HUES48 (cell line): ENCODE results near the gene GPR35.
"Not testable (repeated sequence)": the region's sequence is repeated elsewhere in the genome, so short reads cannot be mapped to it uniquely, and the experiment has no call there.

Experiments
- H3K27ac ChIP-seq: one replicate; pipeline ENCODE4 v1.7.0; 2013; ENCODE audit warnings: low read depth, low read length, inconsistent platforms
- H3K27me3 ChIP-seq: 2 replicates; pipeline ENCODE4 v1.6.1; 2013; ENCODE audit warnings: mild to moderate bottlenecking, low read length; ENCODE audit not compliant: control insufficient read depth, insufficient read depth
- H3K36me3 ChIP-seq: 2 replicates; pipeline ENCODE4 v1.6.1; 2013; ENCODE audit warnings: low read length; ENCODE audit not compliant: control insufficient read depth, insufficient read depth
- H3K4me1 ChIP-seq: 2 replicates; pipeline ENCODE4 v1.6.1; 2013; ENCODE audit warnings: mild to moderate bottlenecking, low read length; ENCODE audit not compliant: control insufficient read depth, insufficient read depth
- H3K4me3 ChIP-seq: 2 replicates; pipeline ENCODE4 v1.5.1; 2013; ENCODE audit warnings: mild to moderate bottlenecking, low read depth, low read length
- H3K9ac ChIP-seq: 2 replicates; pipeline ENCODE4 v1.6.1; 2013; ENCODE audit warnings: mild to moderate bottlenecking, low read depth, low read length, moderate library complexity
- H3K9me3 ChIP-seq: 2 replicates; pipeline ENCODE4 v1.6.1; 2013; ENCODE audit warnings: low read length; ENCODE audit not compliant: control insufficient read depth, insufficient read depth

Gene GPR35

DNA sequence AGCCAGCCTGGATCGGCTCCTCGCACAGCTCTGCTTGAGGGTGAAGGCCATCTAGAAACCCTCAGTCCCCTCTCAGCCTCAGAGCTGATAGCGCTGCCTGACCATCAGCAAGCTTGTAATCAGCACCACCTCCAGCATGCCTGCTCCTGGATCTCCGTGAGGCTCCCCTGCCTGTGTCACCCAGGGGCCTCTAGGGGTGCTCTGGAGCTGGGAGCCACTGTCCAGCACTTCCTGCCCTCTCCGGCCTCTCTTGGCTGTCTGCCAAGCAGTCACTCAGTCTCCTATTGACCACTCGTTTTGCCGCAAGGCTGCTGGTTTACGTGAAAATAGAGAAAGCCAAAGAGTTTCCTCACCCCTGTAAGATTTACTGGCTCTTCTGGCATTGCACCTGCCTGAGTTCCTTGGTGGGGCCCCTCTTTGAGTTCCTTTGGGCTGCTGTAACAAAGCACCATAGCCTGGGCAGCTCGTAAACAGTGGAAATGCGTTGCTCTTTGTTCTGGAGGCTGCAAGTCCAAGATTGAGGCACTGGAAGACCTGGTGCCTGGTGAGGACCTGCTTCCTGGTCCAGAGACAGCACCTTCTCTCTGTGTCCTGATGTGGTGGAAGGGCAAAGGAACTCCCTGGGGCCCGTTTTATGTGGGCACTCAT, 20.9 kb upstream of the GPR35 start:
- peaks cover 9% of the 10 kb centered on the region; the same call in 1 of the 2 replicates for H3K36me3 ChIP-seq
- no peak overlapping the region for H3K9ac ChIP-seq
- no peaks in the 10 kb centered on the region for H3K27me3 ChIP-seq
- H3K9me3 ChIP-seq, result no peaks in the 10 kb centered on the region
- H3K27ac ChIP-seq, result no peak overlapping the region
- no peaks in the 10 kb centered on the region for H3K4me1 ChIP-seq
- H3K4me3 ChIP-seq, result no peak overlapping the region

DNA sequence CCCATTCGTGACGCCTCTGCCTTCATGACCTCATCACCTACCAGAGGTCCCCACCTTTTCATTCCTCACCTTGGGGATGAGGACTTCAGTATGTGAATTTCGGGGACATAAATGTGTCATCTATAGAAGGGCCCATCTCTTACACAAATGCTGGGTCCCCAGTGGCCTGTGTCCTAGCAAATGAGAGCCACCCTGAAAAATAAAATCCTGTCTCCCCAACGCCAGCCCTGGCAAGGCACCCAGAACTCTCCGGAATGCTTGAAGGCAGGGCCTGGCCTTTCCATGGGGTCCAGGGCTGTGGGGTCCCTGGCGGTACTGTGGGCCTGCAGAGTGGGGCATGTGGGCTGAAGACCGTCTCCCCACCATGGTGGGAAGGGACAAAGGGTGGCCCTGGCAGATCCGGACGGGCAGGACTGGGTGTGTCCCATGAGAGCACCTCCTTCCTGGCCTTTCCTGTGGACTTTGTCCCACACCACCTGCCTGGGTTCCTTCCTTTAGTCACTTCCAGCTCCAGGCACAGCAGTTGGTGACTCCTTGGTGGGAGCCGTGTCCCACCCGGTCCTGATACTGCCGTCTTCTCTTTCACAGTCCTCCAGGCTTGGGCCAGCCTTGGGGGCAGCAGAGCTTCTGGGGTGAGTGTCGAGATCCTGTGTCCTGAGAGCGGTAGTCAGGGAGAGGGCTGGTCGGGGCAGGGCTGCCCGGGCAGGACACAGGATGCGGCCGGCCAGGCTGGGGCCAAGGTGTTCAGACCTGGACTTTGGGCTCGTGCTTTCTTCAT, 20.2 kb upstream of the GPR35 start:
- H3K36me3 ChIP-seq, result 0 out of 2 replicates have a peak, but pooled peaks cover 1% of the 10 kb centered on the region
- H3K4me1 ChIP-seq, result no peaks in the 10 kb centered on the region
- H3K27me3 ChIP-seq, result no peaks in the 10 kb centered on the region
- H3K9me3 ChIP-seq, result no peaks in the 10 kb centered on the region
- H3K9ac ChIP-seq, result no peak overlapping the region
- H3K4me3 ChIP-seq, result no peak overlapping the region
- H3K27ac ChIP-seq, result no peak overlapping the region

DNA sequence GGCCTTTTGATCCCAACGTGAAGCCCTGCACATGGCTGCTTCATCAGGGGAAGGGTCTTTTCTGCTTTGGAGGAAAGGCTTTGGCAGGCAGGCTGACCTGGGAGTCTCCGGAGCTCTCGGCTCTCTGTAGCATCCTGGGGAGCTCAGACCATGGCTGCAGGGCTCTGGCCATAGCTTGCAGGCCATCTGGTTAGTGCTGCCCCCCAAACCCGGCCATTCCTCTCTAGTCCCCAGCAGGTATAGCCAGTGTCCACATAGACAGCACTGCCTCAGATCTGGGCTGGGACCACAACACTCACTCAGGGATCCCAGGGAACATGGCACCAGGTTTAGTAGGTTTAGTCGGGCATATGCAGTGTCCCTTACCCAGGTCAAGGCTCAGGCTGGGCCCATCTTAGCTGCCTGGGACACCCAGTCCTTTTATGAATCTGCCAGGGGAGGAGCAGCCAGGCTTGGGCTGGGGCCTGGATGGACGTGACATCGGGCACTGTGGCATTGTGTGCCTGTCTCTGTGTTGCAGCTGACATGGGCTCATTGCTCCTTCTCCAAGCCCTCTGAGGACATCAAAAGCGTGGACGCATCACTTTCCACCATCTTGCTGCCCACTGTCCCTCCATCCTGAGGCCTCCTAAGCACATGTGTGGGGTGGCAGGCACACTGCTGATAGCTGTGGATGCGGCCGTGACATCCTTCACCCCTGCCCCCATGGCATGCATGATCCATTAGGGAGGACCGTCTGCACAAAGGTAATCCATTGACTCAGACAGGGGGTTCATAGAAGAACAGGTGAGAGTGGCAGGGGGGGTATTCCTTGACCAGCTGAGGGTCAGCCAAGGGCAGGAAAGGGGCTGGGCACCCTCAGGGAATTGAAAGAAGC, 19.2 kb upstream of the GPR35 start:
- no peaks in the 10 kb centered on the region for H3K9me3 ChIP-seq
- H3K4me3 ChIP-seq, result no peak overlapping the region
- no peaks in the 10 kb centered on the region for H3K4me1 ChIP-seq
- H3K27ac ChIP-seq, result no peak overlapping the region
- no peaks in the 10 kb centered on the region for H3K27me3 ChIP-seq
- H3K36me3 ChIP-seq, result no peaks in the 10 kb centered on the region
- H3K9ac ChIP-seq, result no peak overlapping the region

DNA sequence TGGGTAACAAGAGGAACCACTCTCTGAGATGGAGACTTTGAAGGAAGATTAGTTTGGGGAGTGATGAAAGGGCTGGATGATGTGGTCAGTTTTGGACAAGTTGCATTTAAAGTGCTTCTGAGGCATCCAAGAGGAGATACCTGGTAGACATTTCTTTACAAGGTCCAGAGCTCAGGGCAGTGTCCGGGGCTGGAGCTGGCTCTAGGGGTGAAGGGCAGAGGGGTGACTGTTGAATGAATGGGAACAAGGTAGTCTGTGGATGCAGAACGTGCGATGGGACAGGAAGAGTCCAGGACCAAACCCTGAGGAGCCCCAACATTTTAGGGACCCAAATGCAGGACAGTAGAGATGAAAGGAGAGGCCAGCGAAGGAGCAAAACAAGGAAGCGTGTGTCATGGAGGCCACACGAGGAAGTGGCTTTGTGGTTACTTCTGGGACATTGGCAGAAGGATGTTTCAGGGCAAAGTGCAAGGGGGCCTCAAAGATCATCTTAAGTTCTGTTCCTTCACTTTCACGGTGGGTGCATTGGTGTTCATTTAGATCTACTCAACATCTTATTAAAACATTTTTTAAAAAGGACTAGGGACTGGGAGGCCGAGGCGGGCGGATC, 13.6 kb upstream of the GPR35 start:
- Histone ChIP-seq H3K4me1 (no peaks in the 10 kb centered on the region), H3K9ac (no peak overlapping the region), H3K27me3 (no peaks in the 10 kb centered on the region), H3K4me3 (no peak overlapping the region), H3K27ac (no peak overlapping the region), H3K36me3 (no peaks in the 10 kb centered on the region), H3K9me3 (peaks cover 18% of the 10 kb centered on the region)

DNA sequence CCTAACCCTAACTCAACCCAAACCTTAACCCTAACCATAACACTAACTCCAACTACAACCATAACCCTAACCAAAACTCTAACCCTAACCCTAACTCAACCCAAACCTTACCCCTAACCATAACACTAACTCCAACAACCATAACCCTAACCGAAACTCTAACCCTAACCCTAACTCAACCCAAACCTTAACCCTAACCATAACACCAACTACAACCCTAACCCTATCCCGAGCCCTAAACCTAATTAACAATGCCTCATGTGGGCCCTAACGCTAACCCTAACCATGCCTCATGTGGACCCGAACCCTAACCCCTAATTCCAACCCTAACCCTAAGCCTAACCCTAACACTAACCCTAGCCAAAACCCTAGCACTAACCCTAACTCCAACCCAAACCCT, 11.5 kb upstream of the GPR35 start:
- Histone ChIP-seq H3K36me3 (no peaks in the 10 kb centered on the region), H3K27ac (no peak overlapping the region), H3K9ac (no peak overlapping the region), H3K27me3 (no peaks in the 10 kb centered on the region), H3K9me3 (peaks cover 32% of the 10 kb centered on the region), H3K4me3 (no peak overlapping the region), H3K4me1 (no peaks in the 10 kb centered on the region)

DNA sequence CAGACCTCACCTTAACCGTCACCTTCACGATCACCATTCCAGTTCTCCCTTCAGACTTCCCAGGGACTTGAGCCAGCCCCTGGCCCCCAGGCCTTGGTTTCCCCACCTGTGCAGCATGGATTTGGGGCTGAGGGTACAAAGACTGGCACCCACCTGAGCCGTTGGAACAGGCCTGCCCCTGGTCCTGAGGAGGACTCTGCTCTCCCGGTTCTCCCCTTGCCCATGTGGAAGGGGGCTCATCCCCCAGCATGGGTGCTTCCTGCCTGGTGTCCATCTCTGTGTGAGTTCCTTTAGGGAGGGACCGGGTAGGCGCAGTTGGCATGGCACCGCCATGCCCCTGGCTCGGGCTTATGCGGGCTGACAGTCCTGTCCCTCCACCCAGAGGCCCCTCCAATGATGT, 10.9 kb upstream of the GPR35 start:
- Histone ChIP-seq H3K4me3 (no peak overlapping the region), H3K9ac (no peak overlapping the region), H3K4me1 (no peaks in the 10 kb centered on the region), H3K9me3 (peaks cover 37% of the 10 kb centered on the region), H3K27me3 (no peaks in the 10 kb centered on the region), H3K27ac (no peak overlapping the region), H3K36me3 (no peaks in the 10 kb centered on the region)

DNA sequence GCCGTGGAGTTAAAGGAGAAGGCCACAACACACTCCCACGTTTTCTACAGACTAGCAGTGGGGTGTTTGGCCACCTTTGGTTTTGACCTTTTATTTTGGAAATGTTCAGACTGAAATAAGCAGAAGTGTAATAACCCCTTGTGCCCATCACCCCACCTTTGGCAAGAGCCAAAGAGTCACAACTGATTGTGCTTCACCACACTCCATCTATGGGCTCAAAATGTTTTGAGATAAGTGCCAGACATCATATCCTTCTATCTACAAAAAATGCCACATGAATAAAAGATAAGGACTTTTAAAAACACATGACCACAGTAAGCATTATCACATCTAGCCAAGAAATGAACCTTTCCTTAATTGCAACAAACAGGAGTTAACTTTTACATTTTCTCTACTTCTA, 9.9 kb upstream of the GPR35 start:
- peaks cover 39% of the 10 kb centered on the region for H3K9me3 ChIP-seq
- no peak overlapping the region for H3K9ac ChIP-seq
- no peaks in the 10 kb centered on the region for H3K4me1 ChIP-seq

DNA sequence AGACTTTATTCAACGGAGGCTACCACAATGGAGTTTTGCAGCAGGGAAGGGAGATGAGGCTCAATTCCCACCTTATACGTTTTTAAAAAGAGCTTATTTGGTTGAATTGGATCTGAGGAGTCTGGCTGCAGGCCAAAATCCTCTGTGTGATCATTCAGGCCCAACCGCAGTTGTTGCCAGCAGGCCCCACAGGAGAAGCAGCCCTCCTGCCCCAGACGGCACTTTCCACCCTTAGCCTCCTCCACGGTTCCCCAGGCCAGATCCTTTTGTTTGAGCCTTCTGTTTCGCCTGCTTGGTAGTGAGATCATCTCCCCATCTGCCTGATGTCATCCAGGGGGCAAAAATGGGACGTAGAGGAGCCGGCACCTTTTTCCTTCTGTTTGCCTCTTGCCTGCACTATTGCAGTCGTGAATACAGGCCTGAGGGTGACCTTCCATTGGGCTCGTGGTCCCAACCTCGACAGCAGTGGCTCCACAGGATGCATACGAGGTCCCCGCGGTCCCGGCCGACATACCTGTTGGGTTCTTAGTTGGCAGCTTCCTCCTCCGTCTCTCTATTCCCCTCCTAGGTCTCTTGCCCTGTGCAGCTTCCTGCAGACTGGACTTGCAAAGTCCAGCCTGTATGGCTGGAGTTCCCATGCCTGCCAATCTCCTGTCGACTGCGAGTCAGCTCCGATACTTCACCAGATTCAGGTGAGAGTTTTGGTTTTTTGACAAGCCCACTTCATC, 9.3 kb upstream of the GPR35 start:
- H3K4me1 ChIP-seq, result no peaks in the 10 kb centered on the region
- H3K27me3 ChIP-seq, result no peaks in the 10 kb centered on the region
- H3K36me3 ChIP-seq, result no peaks in the 10 kb centered on the region
- no peak overlapping the region for H3K27ac ChIP-seq
- peaks cover 39% of the 10 kb centered on the region for H3K9me3 ChIP-seq
- no peak overlapping the region for H3K9ac ChIP-seq
- H3K4me3 ChIP-seq, result no peak overlapping the region

More for the DNA sequence above, 9.9 kb upstream of the GPR35 start:
- H3K36me3 ChIP-seq, result no peaks in the 10 kb centered on the region
- H3K4me3 ChIP-seq, result no peak overlapping the region
- no peaks in the 10 kb centered on the region for H3K27me3 ChIP-seq
- H3K27ac ChIP-seq, result no peak overlapping the region

DNA sequence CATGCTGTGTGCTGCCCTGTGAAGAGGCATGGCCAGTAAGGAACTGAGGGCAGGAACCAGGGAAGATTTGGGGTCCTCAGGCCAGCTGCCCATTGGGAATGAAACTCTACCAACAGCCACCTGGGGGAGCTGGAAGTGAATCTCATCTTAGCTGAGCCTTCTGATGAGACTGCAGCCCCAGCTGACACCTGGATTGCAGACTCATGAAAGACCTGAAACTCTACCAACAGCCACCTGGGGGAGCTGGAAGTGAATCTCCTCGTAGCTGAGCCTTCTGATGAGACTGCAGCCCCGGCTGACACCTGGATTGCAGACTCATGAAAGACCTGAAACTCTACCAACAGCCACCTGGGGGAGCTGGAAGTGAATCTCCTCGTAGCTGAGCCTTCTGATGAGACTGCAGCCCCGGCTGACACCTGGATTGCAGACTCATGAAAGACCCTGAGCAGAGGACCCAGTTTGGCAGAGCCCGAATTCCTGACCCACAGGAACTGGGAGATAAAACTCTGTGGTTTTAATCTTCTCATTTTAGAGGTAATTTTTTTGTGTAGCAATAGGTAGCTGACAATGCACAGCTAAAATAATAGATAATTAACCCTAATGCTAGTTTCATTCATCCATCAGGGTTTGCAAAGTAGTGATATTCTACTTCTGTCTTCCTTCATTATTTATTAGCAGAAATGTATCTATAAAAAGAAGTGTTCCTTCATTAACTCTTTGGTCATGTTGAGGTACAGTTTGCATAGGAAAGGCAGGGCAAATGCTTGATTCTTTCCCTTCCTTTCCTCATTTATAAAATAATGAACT, 8.2 kb upstream of the GPR35 start:
- not testable (repeated sequence) for H3K4me1 ChIP-seq, H3K27ac ChIP-seq, H3K9ac ChIP-seq, H3K27me3 ChIP-seq, H3K36me3 ChIP-seq, H3K4me3 ChIP-seq
- peaks cover 39% of the 10 kb centered on the region for H3K9me3 ChIP-seq

DNA sequence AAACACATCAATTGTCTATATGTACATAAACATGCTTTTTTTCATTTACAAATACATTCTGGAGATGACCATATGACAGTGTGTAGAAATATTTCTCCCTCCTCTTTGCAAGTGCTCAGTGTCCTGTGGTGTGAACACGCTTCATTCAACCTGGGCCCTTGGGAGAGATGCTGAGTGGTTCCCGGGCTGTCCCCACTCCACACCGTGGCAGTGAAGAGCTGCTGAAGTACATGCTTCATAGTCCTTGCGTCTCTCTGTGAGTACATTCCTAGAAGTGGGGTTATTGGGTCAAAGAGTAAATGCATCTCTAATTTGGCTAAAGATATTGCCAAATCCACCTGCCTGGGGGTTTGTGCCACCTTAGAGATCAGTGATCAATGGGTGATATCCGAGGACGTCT, 6.5 kb upstream of the GPR35 start:
- Histone ChIP-seq H3K9ac (no peak overlapping the region), H3K4me3 (no peak overlapping the region), H3K27me3 (no peaks in the 10 kb centered on the region)

More for the DNA sequence above, 6.5 kb upstream of the GPR35 start:
- peaks cover 38% of the 10 kb centered on the region for H3K9me3 ChIP-seq
- no peaks in the 10 kb centered on the region for H3K36me3 ChIP-seq
- H3K27ac ChIP-seq, result no peak overlapping the region
- H3K4me1 ChIP-seq, result no peaks in the 10 kb centered on the region
